Activated CD8-positive, alpha-beta memory T cell treated with anti-CD3 and anti-CD28 coated beads for 48 hours (primary cell): ENCODE results near the gene GTF2H1.

Experiments used
- DNase-seq, 3 experiments: peaks; one replicate each; pipeline ENCODE4 v3.0.0-alpha.2; 2020; ENCODE audit warnings: low read depth in 2 of 3, low spot score in 2 of 3

GTF2H1 gene

DNA sequence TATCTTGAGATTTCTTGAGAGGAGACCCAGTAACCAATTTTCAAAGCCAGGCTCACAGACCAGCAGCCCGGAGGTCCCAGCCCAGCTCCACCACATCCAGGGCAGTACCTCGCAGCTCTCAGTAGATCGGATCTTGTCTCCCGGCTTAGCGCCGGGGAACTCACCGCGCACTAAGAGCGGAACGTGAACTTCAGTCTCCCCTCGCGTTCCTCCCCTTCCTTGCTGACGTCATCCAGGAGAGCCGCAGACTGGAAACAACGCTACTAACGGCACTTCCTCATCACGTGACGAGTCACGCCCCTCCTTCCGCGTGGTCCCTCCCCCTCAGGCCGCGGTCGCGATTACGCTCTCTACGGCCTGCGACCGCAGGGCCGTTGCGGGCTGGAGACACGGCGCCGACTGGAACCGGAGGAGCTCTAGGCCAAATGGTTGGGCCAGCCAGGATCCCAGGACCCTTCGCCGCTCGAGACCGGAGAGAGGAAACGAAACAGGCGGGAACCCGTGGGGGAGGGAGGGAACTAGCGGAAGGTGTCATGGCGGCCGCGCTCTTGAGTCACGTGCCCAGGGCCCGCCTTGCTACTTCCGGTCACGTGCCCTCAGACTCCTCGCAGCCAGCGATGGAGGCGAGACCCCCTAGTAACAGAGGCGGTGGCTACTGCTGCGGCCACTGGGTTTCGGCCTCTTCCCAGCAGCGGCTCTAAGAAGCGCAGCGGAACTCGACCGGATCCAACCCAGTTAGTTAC lies at the start of gene GTF2H1, which contains the start of gene HPS5:
Gene GTF2H1, plus strand, starts transcription at position 599 of the 743 bp plus-strand sequence. CDS start 10,508 bp downstream, outside the sequence.
Gene HPS5, minus strand, starts transcription at position 172 of the 743 bp plus-strand sequence. CDS start 4,282 bp downstream, outside the sequence.
- DNase-seq: peak; percentile 85 to 91 (median 87)

DNA sequence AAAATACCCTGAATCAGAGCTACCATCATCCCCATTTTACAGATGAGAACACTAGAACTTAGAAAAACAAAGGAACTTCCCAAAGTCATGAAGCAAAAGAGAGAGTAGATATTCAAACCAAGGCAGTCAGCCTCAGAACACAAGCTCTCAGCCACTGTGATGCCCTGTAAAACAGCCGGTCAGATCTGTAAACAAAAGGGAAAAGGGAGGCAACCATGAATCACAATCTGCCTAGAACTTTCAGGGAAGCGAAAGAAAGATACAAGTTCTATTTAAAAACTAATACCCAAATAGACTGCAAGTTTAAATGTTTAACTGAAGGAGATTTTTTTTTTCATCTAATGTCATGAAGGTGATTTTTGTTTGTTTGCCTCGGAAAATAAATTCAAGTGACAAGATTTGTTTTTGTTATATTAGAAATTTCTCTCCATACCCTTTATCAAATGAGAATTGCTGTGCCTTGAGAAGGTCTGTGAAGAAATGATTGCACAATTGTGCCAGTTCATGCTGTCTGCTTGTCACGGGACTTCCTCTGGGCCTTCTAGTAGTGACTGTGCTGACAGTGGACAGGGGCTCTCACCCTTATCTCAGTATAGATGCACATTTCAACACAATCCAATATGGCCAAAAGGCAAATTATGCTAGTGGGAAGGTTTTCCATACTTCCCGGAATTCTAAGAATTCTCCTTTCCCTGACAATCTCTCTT lies 44.6 kb upstream of the GTF2H1 start:
- no peak for DNase-seq

DNA sequence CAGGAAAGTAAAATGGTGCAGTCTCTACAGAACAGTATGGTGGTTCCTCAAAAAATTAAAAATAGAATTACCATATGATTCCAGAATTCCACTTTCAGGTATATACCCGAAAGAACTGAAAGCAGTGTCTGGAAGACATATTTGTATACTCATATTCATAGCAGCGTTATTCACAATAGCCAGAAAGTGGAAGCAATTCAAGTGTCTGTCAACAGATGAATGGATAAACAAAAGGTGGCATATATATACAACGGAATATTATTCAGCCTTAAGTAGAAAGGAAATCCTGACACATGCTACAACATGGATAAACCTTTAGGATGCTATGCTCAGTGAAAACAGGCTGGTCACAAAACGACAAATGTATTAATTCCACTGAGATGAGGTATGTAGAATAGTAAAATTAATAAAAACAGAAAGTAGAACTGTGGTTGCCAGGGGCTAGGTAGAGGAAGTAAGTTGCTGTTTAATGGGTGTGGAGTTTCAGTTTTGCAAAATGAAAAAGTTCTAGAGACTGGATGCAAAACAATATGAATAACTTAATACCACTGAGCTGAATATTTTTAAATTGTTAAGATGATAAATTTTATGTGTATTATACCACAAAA lies 41.8 kb upstream of the GTF2H1 start:
- no peak for DNase-seq

DNA sequence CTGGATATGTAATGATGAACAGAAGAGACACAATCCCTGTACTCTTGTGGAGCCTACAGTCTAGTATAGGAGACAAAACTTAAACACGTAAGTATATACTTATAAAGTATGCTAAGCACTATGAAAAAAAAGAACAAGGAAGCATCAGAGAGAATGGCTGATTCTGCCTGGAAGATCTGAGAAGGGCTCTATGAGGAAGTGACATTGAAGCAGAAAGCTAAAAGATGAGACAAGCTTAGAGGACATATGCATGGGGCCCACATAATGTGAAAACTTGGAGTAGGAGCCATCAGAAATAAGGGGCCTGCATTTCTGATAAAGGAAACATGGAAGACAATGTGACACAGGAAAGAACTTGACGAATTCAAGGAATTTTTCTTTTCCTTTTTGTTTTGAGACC lies 39.7 kb upstream of the GTF2H1 start:
- no peak for DNase-seq

DNA sequence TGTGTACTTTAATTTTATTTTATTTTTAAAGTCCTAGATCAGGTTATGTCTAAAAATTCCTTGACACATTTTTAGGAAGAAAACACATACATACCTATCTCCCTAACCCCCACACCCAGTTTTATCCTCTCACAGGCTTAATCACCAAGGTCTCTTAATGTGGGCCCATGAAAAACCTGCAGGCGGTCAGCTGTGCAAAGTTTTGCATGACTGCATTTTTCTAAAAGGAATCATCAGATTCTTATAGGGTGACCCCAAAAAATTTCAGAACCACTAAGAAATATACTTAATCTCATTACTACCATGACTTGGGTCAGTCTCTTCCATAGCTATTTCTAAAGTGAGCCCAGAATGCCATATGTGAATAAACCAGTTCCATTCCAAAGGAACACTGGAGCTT lies 36.5 kb upstream of the GTF2H1 start:
- no peak for DNase-seq

DNA sequence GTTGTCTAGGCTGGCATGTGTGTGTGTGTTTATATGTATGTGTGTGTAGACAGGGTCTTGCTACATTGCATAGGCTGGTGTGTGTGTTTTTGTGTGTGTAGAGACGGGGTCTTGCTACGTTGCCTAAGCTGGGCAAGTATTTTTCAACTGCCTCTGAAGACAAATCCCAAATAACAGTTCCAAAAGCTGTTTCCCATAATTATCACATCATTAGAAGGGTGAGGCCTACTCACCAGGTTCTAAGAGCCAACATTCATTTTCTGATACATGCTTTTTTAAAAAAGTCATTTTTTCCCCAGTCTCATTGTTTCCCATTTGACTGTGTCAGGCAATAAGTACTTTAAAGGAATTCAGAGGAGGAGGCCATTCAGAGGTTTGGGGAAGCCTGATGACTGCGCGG lies 33.5 kb upstream of the GTF2H1 start:
- no peak for DNase-seq

DNA sequence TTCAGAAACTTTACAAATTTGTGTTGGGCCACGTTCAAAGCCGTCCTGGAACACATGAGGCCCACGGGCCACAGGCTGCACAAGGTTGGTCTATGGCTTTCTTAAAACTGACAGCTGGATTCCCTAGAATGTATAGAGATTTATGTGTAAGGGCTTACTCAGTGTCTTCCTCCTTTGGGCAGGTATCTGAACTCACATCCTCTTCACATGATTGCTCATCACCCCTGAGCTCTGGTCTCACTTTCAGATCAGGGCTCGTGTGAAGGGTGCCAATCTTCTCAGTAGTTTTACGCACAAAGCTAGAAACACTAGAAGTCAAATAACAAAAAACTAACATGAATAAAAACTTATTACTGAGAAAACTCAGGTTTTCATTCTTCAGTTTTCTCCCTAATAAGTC lies 27.5 kb upstream of the GTF2H1 start:
- DNase-seq: no peak

DNA sequence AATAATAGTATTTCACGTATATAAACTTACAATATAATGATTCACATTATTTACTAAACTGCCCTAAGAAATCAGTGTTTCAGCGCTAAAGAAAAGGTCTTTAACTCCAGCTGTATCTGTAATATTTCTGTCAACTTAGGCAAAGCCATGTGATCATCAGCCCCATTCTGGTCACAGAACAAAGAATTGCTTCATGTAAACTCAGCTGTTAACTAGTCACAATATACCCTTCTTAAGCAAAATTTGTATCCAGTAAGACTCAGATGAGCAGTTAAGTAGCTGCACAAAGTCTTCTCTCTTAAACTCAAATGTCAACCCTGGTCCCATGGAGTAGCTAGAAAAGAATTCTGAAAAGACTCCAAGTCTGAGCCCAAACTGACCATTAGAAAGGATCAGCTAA lies 27.1 kb upstream of the GTF2H1 start:
- no peak for DNase-seq

DNA sequence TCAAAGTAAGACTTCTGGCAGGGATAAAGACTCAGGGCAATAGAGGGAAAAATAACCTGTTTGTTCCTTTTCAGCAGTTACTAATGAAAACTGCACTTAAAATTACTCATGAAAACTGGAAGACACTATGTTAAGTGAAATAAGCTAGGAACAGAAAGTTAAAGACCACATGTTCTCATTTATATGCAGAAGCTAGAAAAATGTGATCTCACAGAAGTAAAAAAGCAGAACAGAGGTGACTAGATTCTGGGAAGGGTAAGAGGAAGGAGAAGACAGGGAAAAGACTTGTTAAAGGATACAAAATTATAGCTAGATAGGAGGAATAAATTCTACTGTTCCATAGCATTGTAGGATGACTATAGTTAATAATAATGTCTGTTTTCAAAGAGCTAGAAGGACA lies 22.6 kb upstream of the GTF2H1 start:
- no peak for DNase-seq

DNA sequence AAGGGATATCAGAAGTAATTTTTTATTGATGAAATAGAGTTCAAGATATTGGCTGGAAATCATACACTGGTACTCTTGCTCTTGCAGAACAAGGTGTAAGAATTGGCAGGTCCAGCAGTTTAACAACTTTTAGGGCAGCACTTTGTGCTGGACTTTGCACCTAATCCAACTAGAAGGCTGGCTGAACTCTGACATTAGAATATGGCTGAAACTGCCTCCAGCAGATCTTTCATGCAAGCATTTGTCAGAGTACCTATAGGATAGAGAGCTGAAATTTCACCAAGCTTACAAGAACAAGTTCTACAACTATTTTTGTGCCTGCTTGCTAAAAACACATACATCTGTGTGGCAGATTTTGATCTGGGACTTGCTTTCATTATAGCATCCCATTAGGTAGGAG lies 17.6 kb upstream of the GTF2H1 start:
- no peak for DNase-seq

DNA sequence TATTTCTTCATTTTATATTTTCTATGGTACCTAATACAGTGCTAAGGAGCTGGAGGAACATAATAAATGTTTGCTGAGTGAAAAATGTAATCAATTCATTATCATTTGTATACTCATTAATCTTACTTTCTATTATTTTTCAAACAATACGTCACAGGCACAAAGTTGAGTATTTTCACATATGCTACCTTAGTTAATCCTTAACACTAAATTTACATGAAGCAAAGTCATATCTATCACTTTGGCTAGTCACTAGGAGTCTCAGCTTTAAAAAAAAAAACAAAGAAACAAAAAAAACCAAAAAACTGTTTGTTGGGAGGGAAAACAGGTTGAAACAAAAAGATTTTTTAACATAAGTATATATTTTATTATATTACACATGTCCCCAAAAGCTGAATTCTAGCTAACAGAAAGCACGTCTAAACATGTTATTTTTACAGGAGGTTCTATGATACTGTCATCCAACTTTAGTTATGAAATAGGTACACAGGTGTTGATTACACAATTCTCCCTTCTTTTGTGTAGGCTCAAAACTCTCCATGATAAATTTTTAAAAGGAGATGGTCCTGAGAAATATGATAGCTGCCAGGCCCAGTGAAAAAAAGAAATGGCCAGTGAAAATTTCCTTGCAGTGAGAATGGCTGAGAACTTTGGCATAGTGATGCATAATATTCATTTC lies 14.8 kb upstream of the GTF2H1 start:
- DNase-seq: no peak

DNA sequence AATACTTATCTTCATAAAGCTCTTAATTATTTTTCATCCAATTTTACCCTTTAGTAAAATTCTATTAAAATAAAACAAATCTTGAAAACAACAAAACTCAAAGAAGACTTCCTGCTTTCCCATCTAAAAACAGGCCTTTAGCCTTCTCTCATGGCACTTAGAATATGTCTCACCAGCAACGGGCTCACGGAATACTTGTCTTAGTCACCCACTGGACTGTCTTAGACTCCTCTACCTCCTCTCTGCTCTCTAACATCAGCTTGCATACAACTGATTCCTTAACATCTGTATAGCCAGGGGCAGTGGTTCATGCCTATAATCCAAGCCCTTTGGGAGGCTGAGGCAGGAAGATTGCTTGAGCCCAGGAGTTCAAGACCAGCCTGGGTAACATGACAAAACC lies 14.1 kb upstream of the GTF2H1 start:
- DNase-seq: no peak

DNA sequence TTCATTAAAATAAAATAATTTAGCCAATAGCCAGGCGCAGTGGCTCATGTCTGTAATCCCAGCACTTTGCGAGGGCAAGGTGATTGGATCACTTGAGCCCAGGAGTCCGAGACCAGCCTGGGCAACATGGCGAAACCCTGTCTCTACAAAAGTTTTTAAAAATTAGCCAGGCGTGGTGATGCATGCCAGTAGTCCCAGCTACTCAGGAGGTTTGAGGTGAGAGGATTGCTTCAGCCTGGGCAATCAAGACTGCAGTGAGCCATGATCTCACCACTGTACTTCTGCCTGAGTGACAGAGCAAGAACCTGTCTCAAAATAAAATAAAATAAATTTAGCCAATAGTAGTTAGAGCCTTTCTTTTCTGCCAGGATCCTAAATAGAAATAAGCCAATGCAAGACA lies 12.7 kb upstream of the GTF2H1 start:
- DNase-seq: no peak

DNA sequence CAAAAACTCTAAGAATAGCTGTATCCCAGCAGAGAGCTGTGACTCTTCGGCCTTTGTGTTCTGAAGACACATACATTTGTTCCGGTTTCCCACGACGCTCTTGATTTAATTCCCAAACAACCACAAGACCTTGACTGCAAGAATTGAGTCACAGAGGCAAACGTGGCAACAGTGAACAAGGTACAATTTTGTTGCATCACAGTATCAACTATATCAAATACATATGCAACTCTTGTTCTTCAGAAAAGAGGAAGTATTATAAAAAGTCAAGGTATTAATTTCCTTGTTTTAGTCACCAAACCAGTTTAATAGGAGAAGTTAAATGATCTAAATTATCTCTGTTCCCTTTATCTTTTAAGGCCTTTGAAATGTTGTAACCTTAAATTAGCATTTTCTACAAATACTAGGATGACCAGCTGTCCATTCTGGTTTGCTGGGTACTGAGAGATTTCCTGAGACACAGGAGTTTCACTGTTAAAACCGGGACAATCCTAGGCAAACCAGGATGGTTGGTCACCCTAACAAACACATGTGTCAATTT lies 11.5 kb upstream of the GTF2H1 start:
- DNase-seq: no peak

DNA sequence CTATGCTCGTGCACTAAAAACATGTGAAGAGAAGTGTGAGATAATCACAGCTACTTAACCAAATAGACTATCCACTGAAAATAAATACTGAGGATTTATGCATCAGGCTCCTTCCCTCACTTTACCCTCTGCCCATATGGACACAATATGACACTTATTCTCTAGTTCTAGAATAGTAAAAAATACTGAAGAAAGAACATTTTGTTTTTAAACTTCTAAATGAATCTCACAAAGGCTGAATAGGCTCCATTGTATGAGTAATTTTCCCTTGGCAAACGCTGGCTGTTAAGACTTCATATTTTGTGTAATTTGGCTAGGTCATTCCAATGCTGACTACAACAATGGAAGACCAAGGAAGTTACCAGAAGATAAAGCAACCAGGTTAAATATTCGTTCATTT lies 10.4 kb upstream of the GTF2H1 start:
- DNase-seq: no peak

DNA sequence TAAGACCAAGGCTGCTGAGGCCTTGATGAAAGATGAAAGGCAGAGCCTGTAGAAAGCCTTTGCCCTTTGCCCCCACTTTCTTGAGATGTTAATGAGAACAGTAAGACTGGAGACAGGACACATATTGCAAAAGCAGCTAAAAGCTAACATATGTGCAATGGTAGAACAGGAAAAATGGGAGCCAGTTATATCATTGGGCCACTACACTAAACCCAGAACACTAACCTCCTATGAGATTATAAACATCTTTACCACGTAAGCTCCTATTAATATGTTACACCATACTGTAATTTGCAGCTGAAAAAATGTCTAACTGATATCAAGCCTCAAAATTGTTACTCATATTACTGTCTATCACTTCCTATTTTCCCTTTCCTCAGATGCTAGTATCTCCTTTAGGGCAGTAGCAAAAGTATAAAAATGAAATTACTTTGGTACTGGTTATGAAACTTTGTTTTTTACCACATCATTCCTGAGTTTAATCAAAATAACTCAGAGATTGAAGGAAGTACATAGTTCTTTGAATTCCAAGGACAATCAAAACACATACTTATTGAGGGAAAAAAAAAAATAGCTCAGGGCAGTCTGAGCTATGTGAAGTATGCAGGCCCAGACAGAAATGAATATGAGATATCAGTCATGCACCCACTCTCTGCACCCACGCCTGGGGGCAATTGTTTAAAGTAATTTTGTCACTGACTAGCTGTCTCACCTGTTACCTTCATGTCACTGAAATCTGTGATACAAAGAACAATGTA lies 9.5 kb upstream of the GTF2H1 start:
- DNase-seq: no peak

DNA sequence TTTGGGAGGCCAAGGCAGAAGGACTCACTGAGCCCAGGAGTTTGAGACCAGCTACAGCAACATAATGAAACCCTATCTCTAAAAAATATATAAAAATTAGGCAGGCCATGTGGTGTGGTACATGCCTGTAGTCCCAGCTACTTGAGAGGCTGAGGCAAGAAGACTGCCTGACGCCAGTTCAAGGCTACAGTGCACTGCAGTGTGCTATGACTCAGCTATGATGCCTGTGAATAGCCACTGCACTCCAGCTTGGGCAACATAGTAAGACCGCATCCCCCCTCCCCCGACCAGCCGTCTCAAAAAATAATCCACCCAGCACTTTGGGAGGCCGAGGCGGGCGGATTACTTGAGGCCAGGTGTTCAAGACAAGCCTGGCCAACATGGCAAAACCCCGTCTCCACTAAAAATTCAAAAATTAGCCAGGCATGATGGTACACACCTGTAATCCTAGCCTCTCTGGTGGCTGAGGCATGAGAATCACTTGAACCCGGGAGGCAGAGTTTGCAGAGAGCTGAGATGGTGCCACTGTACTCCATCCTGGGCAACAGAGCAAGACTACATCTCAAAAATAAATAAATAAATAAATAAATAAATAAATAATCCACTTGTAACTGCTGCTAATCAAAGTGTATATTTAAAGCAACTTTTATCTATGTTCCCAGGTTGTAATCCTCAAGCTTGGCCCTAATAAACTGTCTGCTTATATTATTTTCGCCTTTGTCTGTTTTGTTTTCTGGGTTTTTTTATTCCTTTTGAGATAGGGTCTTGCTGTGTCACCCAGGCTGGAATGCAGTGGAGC lies 8.2 kb upstream of the GTF2H1 start:
- no peak for DNase-seq

DNA sequence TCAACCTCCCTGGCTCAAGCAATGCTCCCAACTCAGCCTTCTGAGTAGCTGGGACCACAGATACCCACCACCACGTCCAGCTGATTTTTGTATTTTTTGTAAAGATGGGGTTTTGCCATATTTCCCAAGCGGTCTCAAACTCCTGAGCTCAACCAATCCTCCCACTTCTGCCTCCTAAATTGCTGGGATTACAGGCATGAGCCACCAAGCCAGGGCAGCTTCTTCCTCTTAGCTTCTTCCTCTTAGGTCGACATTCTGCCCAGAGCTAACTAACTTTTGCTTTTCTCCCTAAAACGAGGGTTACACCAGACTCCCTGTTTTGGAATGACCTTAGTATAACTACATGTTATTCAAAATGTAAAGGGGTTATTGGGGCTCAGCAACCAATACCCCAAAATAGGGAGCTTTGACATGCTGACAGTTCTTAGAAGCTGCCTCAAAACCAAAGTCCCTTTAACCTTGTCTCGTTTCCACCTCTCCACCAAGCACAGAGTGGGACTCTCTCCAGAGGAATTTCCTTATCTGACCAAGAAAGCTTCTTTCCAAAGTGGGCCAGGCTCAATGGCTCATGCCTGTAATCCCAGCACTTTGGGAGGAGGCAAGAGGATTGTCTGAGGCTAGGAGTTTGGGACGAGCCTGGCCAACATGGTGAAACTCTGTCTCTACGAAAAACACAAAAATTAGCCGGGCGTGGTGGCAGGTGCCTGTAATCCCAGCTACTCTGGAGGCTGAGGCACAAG lies 7.4 kb upstream of the GTF2H1 start:
- no peak for DNase-seq

DNA sequence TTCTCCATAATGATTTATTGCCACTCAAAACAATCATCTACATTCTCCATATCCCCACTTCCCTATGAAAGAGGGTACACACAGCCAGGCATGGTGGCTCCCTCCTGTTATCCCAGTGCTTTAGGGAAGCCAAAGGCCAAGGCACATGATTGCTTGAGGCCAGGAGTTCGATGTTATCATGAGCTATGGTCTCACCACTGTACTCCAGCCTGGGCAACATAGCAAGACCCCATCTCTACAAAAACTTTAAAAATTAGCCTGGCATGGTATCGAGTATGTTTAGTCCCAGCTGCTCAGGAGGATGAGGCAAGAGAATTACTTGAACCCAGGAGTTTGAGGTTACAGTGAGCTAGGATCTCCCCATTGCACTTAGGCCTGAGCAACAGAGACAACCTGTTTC lies 6.5 kb upstream of the GTF2H1 start:
- DNase-seq: no peak
